ENCODE data around the gene AURKA.

GRCh38 chr20:56363491-56363890 is 28.5 kb downstream of the AURKA start:
- TF ChIP-seq CTCF (IDR thresholded peaks at IDR 0.05) (no peak), POLR2AphosphoS5 (IDR thresholded peaks at IDR 0.05) (no peak), POLR2A (IDR thresholded peaks at IDR 0.05) (no peak)
